Peyer's patch (tissue), 4 donors: ENCODE measurements around the gene AGPS. TPM values are rescaled to one million over a fixed set of nuclear protein-coding genes. Genes with fewer than 3 reads are reported as not detected.

Experiments used
- DNase-seq, 3 donors: peaks; one replicate each; pipeline ENCODE4 v3.0.0-alpha.2; 2017 to 2019
- H3K27ac ChIP-seq, 4 donors: fragments of 200-600 bp; sonication (generic); one replicate each; pipeline ENCODE4 v1.5.1; 2016 to 2019
- H3K27me3 ChIP-seq, 2 donors: fragments of 200-600 bp; sonication (generic); one replicate each; pipeline ENCODE4 v1.5.1; 2019
- H3K36me3 ChIP-seq, 3 donors: fragments of 200-600 bp; sonication (generic); one replicate each; pipeline ENCODE4 v1.5.1; 2016 to 2019
- H3K4me1 ChIP-seq, 4 donors: fragments of 200-600 bp; sonication (generic); one replicate each; pipeline ENCODE4 v1.5.1; 2016 to 2019
- H3K4me3 ChIP-seq, 4 donors: fragments of 200-600 bp; sonication (generic); 1 replicate in 3 of 4; 2 replicates in 1 of 4; pipeline ENCODE4 v1.5.1; 2016 to 2019; ENCODE audit warnings: mild to moderate bottlenecking in 1 of 4
- H3K9me3 ChIP-seq, 4 donors: fragments of 200-600 bp; sonication (generic); one replicate each; pipeline ENCODE4 v1.5.1; 2016 to 2019; ENCODE audit warnings: mild to moderate bottlenecking in 1 of 4
- CTCF ChIP-seq, 6 experiments: fragments of 450-650 bp in 4 of 6; fragments of 200-600 bp in 2 of 6; sonication (generic) in 1 of 6; IDR thresholded peaks; one replicate each; pipeline ENCODE4 v1.5.1; 2017 to 2019; ENCODE audit warnings: antibody characterized with exemption in 6 of 6, mild to moderate bottlenecking in 3 of 6, moderate library complexity in 1 of 6
- POLR2A ChIP-seq, 2 donors: fragments of 450-650 bp; IDR thresholded peaks; one replicate each; pipeline ENCODE4 v1.5.1; 2017; ENCODE audit warnings: antibody characterized with exemption in 2 of 2, mild to moderate bottlenecking in 2 of 2, moderate library complexity in 2 of 2
- total RNA-seq, 4 donors: library from RNA; depleted of rRNA; stranded (reverse); fragments of >200 nt; gene quantifications; one replicate each; pipeline ENCODE4 v1.1.0, GENCODE V29; 2016

Gene AGPS
- total RNA-seq, 4 donors from 2014 or later: 18.2 to 26.3 (median 21.0) TPM

GRCh38 chr2:177465400-177466138 is 73.0 kb downstream of the AGPS start:
- H3K27ac ChIP-seq: no peak overlapping the region

DNA sequence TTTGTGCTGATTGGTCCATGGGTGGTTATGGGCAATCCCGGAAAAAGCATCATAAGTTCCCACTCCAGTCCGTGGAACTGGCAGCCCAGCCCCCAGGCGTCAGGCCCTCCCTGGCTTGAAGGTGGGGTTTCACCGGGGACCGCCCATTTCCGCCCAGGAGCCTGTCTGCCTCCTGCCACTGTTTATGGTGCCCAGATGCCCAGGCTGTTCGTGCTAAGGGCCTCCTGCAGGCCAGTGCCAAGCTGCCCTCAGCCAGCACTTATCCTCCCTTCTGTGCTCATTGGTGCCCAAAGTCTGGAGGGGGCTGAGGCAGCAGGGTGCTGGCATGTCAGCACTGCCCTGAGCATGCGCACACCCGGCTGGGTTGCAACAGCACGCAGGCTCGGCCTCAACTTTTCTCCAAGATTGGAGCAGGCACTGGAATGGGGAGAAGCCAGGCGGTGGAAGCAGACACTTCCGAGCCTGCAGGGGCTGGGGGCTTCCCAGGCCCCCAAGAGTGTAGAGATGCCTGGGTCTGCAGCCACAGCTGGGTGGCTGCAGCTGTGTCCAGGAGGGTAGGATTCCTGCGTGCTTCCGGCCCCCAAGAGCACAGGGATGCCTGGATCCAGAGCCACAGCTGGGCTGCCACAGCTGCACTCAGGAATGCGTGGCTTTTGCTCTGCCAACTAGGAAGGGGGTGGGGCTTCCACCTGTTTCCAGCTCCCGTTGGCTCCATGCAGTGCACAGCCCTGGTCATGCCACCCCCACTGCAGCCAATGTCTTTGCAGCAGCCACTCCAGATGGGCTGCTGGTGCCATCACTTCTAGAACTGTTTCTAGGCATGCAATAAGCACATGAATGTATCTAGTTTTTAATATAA is 74.0 kb downstream of the AGPS start:
- no peak for TF ChIP-seq CTCF (IDR thresholded peaks at IDR 0.05)
- no peak for TF ChIP-seq POLR2A (IDR thresholded peaks at IDR 0.05)
- Histone ChIP-seq H3K4me3 (no peak overlapping the region), H3K9me3 (peaks cover 0 to 3% (median 0%) of the 10 kb centered on the region in 4 donors), H3K27me3 (no peaks in the 10 kb centered on the region), H3K4me1 (no peaks in the 10 kb centered on the region), H3K36me3 (peaks cover 0 to 31% (median 0%) of the 10 kb centered on the region in 3 donors), H3K27ac (no peak overlapping the region)
- DNase-seq: no peak

More at GRCh38 chr2:177465400-177466138, 73.0 kb downstream of the AGPS start:
- Histone ChIP-seq H3K4me1 (no peaks in the 10 kb centered on the region), H3K9me3 (peaks cover 0 to 3% (median 0%) of the 10 kb centered on the region in 4 donors), H3K27me3 (no peaks in the 10 kb centered on the region), H3K4me3 (no peak overlapping the region), H3K36me3 (peaks cover 0 to 31% (median 0%) of the 10 kb centered on the region in 3 donors)
- TF ChIP-seq CTCF (IDR thresholded peaks at IDR 0.05) (no peak), POLR2A (IDR thresholded peaks at IDR 0.05) (no peak)
- DNase-seq: no peak

DNA sequence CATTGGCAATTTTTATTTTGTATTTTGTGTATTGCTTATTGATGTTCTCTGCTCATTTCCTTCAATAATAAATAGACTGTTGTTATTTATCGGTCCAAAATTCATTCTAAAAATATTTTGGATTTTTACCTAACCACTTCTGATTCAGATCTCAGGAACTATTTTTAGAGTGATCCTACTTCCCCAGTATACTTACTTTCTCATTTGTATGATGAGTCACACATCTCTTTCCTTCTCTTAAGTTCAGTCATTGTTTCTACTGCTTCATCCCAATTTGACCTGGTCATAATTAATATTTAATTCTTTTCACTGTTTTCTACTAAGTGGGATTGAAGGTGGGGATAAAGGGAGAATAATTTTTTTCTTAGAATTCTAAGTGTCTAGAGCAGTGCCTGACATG is 75.1 kb downstream of the AGPS start:
- Histone ChIP-seq H3K36me3 (peaks cover 0 to 31% (median 0%) of the 10 kb centered on the region in 3 donors), H3K4me3 (no peak overlapping the region), H3K9me3 (peaks cover 0 to 11% (median 0%) of the 10 kb centered on the region in 4 donors), H3K27me3 (no peaks in the 10 kb centered on the region), H3K27ac (no peak overlapping the region), H3K4me1 (no peaks in the 10 kb centered on the region)
- no peak for DNase-seq
- TF ChIP-seq POLR2A (IDR thresholded peaks at IDR 0.05) (no peak), CTCF (IDR thresholded peaks at IDR 0.05) (no peak)

DNA sequence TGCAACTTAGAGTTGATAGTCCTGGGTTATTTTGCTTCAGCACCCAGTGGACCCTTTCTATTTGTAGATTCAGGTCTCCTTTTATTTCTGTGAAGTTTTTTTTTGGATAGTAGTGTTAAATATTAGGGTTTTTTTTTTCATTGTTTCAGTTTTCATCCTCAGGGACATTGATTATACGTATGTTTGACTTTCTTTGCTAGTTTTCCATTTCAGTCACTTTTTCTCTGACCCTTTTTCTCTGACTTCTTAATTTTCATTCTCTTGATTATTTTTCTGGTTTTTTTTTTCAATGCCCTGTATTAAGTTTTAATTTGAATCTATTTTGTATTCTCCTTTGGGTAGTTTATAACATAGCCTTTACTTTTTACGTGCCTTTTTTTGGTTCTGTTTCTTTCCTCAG is 79.4 kb downstream of the AGPS start:
- no peak overlapping the region for H3K27ac ChIP-seq
- TF ChIP-seq CTCF (IDR thresholded peaks at IDR 0.05) (no peak), POLR2A (IDR thresholded peaks at IDR 0.05) (no peak)
- no peaks in the 10 kb centered on the region for H3K36me3 ChIP-seq
- peaks cover 0 to 8% (median 0%) of the 10 kb centered on the region in 4 donors for H3K9me3 ChIP-seq
- H3K4me1 ChIP-seq: no peaks in the 10 kb centered on the region
- no peaks in the 10 kb centered on the region for H3K27me3 ChIP-seq
- H3K4me3 ChIP-seq: no peak overlapping the region
- no peak for DNase-seq

- Histone ChIP-seq H3K4me1 (no peaks in the 10 kb centered on the region), H3K4me3 (no peak overlapping the region), H3K36me3 (peaks cover 0 to 11% (median 0%) of the 10 kb centered on the region in 3 donors), H3K27ac (no peak overlapping the region), H3K27me3 (no peaks in the 10 kb centered on the region), H3K9me3 (peaks cover 0 to 8% (median 0%) of the 10 kb centered on the region in 4 donors)
- TF ChIP-seq CTCF (IDR thresholded peaks at IDR 0.05): no peak
- no peak for TF ChIP-seq POLR2A (IDR thresholded peaks at IDR 0.05)
- DNase-seq: no peak
These were observed 81.7 kb downstream of the AGPS start for GRCh38 chr2:177474301-177474700.
